T47D (cell line): ENCODE measurements around the gene RELCH.

Experiments
- DNase-seq, 2 experiments: peaks; one replicate each; pipeline versions ENCODE4 v3.0.0 to v3.0.0-alpha.2; 2011 to 2012; ENCODE audit warnings: low read depth in 1 of 2, low spot score in 1 of 2
- JUND ChIP-seq: IDR thresholded peaks from 2 replicates; pipeline ENCODE4 v1.6.1; 2012; ENCODE audit warnings: low read depth
- in situ Hi-C: cut with HindIII; loops from 2 replicates; pipeline ENCODE4 v1.10.0; 2016; ENCODE audit warnings: low sequenced_read_pairs, low pct_unique_long_range_greater_than_20kb

Gene RELCH

DNA sequence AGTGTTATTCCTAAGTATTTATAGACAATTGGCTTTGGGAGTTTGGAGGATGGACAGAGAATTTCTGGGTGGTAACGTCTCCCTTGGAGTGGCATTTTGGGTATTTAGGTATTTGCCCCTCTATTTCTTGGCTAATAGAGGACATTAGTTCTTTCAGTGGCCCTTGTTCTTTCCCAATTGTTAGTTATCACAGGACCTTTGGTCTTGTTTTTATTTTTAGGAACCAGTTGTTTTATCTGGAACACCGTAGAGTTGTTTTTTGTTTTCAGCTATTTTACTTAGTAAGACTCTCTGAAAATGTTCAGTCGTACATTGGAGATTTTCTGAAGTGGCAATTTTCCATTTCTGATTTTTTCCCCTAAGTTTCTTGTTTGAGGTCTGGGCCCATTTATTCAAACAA lies 97.6 kb downstream of the RELCH start:
- no peak for TF ChIP-seq JUND
- in situ Hi-C loops: no loop called here
- no peak for DNase-seq

DNA sequence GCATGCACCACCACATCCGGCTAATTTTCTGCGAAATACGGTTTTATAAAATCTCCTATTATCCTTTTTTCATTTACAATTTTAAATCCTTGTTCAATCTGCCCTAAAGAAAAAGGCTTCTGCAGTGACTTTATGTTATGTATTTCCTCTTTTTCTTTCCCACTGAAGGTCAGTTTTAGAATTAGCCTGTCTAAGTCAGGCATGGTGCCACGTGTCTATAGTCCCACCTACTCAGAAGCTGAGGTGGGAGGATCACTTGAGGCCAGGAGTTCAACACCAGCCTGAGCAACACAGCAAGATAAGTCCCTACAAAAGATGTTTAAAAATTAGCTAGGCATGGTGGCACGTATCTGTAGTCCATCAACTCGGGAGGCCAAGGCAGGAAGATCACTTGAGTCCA lies 98.2 kb downstream of the RELCH start:
- no peak for DNase-seq
- in situ Hi-C loops: no loop called here
- no peak for TF ChIP-seq JUND

- DNase-seq: no peak
- TF ChIP-seq JUND: no peak
- in situ Hi-C loops: no loop called here
Measured at GRCh38 chr18:62287781-62288664, 101.0 kb downstream of the RELCH start.

GRCh38 chr18:62288665-62289008 lies 101.6 kb downstream of the RELCH start:
- in situ Hi-C loops: no loop called here
- DNase-seq: no peak
- no peak for TF ChIP-seq JUND

DNA sequence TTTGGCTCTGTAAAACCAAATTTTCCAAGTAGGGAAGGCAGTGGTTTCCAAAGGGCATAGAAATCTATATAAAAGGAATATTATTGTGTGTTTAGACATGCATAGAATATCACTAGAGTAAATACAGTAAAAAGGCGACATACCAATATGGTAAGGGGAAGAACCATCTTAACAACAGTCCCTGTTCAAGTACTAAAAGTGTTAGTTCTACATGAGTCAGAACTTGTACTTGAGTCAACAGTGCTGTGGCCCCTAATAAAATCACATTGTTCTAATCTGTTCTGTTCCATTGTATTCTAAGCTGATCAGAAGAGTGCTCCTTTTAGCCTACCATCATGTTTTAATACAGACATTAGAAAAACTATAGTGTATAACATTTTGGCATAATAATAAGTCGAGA lies 102.0 kb downstream of the RELCH start:
- in situ Hi-C loops: no loop called here
- no peak for TF ChIP-seq JUND
- DNase-seq: no peak

- DNase-seq: no peak
- TF ChIP-seq JUND: no peak
- in situ Hi-C loops: no loop called here
Measured at GRCh38 chr18:62294073-62294472, 107.0 kb downstream of the RELCH start.

DNA sequence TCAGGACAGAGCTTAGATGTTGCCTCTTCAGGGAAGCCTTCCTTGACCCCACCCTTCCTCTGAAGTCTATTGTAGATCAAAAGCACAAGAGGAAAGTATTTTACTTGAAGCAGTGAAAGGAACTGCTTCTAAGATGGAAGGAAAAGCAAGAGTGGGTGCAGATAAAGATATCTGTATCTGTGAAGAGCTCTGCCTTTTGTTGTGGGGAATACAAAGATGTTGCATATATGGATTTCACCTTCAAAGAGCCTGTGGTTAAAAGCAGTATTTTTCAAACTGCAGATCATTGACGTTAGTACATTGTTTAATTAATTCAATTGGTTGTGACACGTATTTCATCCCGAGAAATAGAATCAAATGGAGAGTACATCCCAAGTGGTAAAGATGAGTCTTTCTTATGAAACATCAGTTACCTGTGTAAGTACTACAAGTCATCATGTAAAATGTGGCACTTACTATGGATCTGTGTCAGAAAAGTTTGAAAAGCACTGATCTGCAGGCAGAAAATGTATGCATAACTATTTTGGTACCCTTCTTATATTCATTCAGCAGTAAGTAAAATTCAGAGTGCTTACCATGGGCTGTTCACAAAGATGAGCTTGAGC lies 113.4 kb downstream of the RELCH start:
- no peak for DNase-seq
- TF ChIP-seq JUND: no peak
- in situ Hi-C loops: no loop called here

GRCh38 chr18:62301322-62301721 lies 114.3 kb downstream of the RELCH start:
- no peak for TF ChIP-seq JUND
- in situ Hi-C loops: no loop called here
- no peak for DNase-seq

DNA sequence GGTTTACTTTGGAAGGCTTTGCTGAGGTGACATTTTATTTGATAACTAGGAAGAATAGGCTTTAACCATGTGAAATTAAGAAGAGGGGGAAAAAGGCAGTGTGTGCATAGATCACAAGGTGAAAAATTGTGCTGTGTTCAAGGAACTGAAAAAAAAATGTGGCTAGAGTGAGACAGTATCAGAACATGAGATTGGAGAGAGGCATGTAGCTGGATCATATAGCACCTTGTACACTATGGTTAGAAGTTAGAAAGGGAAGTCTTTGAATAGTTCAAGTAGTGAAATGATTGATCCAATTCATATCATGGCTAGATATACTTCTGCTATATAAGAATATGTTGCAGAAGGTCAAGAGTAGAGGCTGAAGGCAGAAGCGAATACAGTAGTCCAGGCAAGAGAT lies 125.8 kb downstream of the RELCH start:
- in situ Hi-C loops: no loop called here
- no peak for TF ChIP-seq JUND
- no peak for DNase-seq

DNA sequence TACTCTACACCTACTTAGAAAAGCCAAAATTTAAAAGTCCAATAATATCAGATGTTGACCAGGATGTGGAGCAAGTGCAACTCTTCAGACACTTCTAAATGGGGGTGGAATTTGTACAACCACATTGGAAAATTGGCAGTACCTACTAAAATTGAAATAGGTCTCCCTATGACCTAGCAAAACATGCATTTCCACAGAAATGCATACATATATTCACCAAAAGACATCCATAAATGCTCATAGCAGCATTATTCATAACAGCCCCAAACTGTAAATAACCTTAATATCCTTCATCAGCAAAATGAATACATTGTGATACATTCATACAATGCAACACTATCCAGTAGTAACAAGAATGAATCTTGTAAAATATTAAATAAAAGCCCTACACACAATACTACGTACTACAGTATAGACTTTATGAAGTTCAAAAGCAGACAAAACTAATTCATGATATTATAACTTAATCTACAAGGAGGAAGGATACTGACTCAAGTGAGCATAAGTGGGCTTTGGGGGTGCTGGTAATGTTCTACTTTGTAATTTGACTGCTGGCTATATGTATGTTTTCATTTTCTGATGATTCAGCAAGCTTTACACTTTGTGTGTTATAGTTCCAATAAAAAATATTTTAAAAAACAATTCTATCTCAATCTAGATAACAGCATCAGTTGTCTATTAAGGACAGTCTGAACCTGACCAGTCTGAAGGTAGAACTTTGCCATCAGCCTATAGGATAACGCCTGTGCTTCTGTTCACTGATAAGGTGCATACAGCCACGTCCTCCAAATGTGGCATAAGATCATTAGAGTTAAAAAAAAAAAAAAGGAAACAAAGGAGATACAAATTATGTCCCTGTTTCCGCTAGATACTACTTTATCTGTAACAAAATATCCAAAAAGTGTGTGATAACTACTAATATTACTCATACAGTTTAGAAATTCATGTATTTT lies 131.4 kb downstream of the RELCH start:
- no peak for DNase-seq
- in situ Hi-C loops: no loop called here
- TF ChIP-seq JUND: no peak

DNA sequence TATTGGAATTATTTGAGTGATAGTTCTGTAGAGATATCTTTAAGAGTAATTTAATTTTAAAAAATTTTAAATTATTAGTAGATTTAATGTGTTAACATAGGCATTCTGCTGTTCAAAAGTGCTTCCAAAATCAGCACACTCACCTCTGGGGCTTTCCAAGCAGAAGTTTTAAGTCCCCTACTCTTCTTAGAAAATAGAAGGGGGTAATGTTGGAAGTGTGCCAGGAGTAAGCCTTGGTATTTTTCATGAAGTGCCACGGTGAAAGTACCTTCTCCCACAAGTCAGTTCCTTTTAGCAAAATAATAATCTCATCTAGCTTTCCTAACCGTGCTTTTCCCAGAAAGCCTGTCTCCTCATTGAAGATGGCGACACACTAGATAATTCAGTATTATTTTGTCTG lies 134.1 kb downstream of the RELCH start:
- no peak for DNase-seq
- no peak for TF ChIP-seq JUND
- in situ Hi-C loops: no loop called here

DNA sequence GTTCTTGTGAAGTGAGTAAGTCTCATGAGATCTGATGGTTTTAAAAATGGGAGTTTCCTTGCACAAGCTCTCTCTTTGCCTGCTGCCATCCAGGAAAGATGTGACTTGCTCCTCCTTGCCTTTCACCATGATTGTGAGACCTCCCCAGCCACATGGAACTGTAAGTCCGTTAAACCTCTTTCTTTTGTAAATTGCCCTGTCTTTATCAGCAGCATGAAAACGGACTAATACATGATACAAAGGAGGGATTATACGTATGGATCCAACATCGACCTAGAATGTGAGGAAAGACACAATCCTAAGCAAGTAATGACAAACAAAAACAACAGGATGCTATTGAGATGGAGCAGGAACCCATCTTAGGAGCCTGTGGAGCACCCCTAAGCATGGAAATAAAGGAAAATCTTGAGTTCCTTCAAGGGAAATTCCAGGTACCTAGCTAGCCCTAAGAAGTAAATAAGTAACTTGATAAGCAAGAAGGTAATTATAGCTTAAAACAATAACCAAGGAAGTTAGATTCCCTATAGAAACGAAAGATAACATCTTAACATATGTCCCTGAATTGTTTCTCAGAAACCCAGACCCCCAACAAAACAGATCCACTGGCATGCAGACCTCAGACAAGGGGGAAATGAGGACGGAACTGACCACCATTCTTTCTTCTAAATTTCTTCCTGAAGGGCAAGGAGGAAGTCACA lies 136.6 kb downstream of the RELCH start:
- TF ChIP-seq JUND: no peak
- no peak for DNase-seq
- in situ Hi-C loops: no loop called here
